CD4-positive, alpha-beta T cell treated with Interleukin-12 subunit alpha and Interleukin-12 subunit beta, for 1 hour (primary cell): Measurements from ENCODE around the gene SNRNP70.

ENCODE experiments used
- DNase-seq: peaks from one replicate; pipeline ENCODE4 v3.0.0-alpha.2; 2020

SNRNP70 gene

GRCh38 chr19:49064768-49065611 is 20.3 kb upstream of the SNRNP70 start, which contains the start of gene NTF4:
TSS of gene NTF4 (minus strand) at chr19:49064818. CDS start at chr19:49061997, 2,821 bp downstream.
- DNase-seq, result no peak

DNA sequence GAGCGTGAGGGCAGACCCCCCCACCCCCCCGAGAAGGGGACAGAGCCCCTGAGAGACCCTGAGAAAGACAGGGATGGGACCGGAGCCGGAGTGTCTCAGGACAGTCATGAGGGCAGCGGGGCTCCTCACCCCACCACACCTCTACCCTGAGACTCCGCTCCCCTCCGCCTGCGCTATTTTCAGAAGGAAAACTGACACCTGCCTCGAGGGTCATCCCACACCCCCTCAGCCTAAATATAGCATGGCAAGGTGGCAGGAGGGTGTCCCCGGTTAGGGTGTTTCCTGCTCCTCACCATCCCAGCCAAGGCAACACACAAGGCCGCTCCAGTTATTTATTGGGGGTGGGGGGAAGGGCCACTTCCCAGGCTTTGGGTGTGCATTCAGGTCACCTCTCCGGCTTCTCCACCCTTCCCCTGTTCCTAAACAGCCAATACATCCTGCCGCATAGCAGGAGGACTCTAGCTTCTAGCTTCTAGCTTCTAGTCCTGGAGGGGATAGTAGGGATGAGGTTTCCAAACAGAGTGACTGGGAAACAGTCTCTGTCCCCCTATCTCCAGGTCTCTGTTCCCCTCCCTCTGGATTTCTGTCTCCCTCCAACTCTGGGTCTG is 19.2 kb upstream of the SNRNP70 start:
- DNase-seq, result no peak

- no peak for DNase-seq
Measured at GRCh38 chr19:49067554-49067953, 17.7 kb upstream of the SNRNP70 start.

- DNase-seq, result no peak
Measured at GRCh38 chr19:49069026-49069425, 16.2 kb upstream of the SNRNP70 start.

DNA sequence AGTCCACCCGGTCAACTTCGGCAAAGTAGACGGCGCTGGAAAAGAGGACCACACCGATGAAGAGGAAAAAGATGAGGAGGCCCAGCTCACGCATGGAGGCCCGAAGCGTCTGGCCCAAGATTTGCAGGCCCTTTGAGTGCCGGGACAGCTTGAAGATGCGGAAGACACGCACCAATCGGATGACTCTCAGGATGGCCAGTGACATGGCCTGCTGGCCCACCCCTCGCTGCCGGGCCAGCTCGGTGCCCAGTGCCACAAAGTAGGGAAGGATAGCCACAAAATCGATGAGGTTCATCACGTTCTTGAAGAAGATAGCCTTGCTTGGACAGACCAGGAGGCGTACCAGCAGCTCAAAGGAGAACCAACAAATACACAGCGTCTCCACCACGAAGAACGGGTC is 14.8 kb upstream of the SNRNP70 start:
- DNase-seq, result no peak

DNA sequence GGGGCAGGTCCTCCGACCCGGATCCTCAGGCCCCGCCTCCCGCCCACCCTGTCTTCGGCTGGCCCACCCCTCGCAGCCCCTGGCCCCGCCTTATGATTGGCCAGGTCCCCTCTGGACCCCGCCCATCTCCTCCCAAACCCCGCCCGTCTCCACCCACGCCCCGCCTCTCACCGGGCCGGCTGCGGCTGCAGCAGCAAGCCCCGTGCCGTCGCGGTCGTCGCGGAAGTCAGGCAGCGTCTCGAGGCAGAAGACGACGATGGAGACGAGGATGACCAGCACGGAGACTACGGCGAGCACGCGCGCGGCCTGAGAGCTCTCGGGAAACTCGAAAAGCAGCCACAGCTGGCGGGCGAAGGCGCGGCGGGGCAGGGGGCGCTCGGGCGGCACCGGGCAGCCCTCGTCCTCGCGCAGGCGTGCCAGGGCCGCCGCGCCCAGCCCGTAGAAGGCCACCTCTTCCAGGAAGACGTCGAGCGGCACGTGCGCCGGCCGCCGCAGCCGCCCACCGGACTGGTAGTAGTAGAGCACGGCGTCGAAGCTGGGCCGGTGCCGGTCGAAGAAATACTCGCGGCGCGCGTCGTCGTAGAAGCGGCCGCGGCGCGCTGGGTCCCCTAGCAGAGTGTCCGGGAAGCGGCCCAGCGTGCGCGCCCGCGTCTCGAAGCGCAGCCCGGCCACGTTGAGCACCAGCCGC is 13.2 kb upstream of the SNRNP70 start:
- no peak for DNase-seq

GRCh38 chr19:49073514-49074378 is 11.5 kb upstream of the SNRNP70 start:
- no peak for DNase-seq

DNA sequence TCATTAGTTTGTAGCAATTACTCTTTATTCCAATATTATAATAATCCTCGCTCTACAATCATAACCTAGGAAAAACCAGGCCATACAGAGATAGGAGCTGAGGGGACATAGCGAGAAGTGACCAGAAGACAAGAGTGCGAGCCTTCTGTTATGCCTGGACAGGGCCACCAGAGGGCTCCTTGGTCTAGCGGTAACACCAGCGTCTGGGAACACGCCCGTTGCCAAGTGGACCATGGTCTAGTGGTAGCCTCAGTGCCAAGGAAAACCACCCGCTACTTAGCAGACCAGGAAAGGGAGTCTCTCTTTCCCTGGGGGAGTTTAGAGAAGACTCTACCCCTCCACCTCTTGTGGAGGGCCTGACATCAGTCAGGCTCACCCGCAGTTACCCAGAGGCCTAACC is 10.4 kb upstream of the SNRNP70 start:
- peak; percentile 19 for DNase-seq

DNA sequence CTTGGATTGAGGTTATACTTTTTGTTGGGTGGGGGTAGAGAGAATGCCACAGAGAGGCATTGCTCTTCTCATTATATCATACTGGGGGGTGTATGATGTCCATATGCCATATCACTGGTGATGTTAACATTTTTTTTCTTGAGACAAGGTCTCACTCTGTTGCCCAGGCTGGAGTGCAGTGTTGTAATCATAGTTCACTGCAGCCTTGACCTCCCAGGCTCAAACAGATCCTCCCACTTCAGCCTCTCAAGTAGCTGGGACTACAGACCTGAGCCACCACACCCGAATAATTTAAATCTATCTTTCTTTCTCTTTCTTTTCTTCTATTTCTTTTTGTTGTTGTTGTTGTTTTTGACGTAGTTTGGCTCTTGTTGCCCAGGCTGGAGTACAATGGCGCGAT is 4.9 kb upstream of the SNRNP70 start:
- no peak for DNase-seq

GRCh38 chr19:49081273-49081672 is 4.0 kb upstream of the SNRNP70 start:
- no peak for DNase-seq

DNA sequence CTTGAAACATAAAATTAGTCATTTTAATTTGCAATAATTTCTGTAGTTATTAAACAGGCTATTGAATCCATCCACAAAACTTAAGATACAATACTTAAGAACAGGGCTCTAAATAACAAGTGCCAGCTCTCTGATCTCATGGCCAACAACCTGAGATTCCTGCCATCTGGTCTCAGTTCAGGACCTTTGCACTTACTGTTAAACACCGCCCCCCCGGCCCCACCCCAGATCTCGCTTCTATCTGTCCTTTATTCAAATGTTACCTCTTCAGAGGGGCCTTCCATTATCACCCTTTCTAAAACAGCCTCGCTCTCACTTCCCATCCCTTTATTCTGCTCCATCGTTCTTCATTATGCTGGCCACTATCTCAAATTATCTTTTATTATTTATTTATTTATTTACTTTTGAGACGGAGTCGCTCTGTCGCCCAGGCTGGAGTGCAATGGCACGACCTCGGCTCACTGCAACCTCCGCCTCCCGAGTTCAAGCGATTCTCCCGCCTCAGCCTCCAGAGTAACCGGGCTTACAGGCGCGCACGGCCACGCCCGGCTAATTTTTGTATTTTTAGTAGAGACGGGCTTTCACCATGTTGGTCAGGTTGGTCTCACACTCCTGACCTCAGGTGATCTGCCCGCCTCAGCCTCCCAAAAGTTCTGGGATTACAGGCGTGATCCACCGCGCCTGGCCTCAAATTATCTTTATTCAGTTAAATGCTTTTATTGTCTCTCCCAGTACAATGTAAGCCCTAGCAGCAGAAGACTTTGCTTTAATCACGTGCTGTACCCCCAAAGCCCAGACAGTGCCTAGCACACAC is 838 bp upstream of the SNRNP70 start:
- DNase-seq, result no peak

- no peak for DNase-seq
Measured at GRCh38 chr19:49085868-49086232, 599 bp downstream of the SNRNP70 start.

GRCh38 chr19:49086296-49086695 is 1.0 kb downstream of the SNRNP70 start:
- DNase-seq, result no peak

DNA sequence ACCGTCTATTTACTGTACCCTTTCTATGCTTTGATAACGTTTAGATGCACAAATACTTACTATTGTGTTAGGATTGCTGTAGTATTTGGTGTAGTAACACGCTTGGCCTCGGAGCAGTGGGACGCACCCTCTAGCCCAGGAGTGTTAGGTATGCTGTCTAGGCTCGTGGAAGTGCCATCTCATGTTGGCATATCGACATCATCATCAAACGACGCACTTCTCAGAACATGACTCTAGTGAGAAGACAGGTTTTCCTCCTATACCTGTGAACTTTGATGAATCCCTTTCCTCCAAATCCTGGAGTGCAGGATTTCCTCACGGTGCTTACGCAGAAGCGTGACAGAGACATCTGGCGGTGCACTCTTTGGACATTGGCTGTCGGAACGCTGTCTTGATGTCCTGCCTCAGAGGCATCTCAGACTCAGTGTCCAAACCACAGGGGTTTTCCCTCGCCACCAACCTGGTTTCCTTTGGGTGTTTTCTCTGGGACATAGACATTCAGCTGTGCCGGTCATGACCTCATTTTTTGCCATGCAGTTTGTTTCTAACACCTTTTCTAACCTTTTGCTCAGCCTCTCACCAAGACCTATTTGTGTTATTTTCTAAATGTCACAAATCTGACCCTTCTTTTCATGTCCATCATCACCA is 6.3 kb downstream of the SNRNP70 start:
- no peak for DNase-seq

- DNase-seq, result no peak
Measured at GRCh38 chr19:49092686-49093085, 7.4 kb downstream of the SNRNP70 start.

- no peak for DNase-seq
Measured at GRCh38 chr19:49094505-49095482, 9.5 kb downstream of the SNRNP70 start.

DNA sequence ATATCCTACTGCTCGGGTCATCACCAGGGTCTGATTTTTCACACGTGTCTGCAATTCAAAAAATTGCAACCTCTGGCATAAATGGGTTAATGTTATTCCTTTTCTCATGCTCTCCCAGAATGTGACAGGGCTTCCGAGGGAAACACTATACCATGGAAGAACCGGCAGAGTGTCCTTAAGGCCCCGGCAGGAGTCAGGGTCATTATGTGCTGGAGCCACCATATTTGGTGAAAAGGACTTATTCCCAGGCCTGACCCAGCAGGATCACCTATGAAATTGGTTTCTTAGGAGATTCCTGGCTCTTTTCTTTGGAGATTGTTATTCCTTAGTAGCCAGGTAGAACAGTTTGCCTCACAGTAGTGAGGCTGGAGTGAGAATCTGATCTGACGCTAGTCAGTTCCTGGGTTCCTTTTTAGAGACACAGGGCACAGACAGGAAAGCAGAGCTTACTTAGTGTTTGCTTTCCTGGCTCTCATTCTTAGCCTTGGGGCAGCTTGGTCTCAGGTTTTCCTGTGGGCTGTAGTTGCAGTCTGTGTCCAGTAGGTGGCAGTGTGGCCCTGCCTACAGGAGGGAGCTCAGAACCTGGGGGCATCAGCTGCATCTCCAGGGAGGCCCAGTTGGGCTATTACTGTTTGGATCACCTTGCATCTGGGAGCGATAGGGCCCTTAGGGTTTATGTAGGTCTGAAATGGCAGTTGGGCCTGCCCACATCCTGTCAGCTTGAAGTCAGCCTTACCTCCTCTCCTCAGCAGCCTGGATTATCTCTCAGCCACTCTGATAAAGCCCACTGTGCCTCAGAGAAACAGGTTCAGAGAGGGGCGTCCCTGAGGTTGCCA is 12.4 kb downstream of the SNRNP70 start:
- DNase-seq, result peak; percentile 84

- no peak for DNase-seq
Measured at GRCh38 chr19:49098795-49099194, 13.5 kb downstream of the SNRNP70 start.

- no peak for DNase-seq
Measured at GRCh38 chr19:49101160-49101559, 15.9 kb downstream of the SNRNP70 start.
